ENCODE measurements around the gene NSD1. TPM values are rescaled to one million over a fixed set of nuclear protein-coding genes. Genes with fewer than 3 reads are reported as not detected.

NSD1 gene
- polyA plus RNA-seq, 1 donor (not counting 4 experiments of a cell fraction or from before 2014, with no cell fraction given) = 13.6 TPM

GRCh38 chr5:177093803-177094202 is 39.8 kb upstream of the NSD1 start:
- TF ChIP-seq EZH2 (IDR thresholded peaks at IDR 0.05; ENCODE audit: low read length) (no peak), CTCF (optimal IDR thresholded peaks at IDR 0.05 in 1 of 3, IDR thresholded peaks at IDR 0.05 in 1 of 3, conservative IDR thresholded peaks at IDR 0.05 in 1 of 3; ENCODE audit: extremely low read depth in 1 of 3, insufficient read depth in 2 of 3, low read length in 3 of 3) (no peak)
- no peak overlapping the region for H3K4me3 ChIP-seq (ENCODE audit: control insufficient read depth in 2 of 3, extremely low read depth in 1 of 3, insufficient read depth in 2 of 3, low read depth in 1 of 3, low read length in 3 of 3)
- DNase-seq (ENCODE audit: low read depth, low spot score) = no peak
- no peak overlapping the region for H3K27ac ChIP-seq (ENCODE audit: control insufficient read depth, insufficient read depth, low read length)
- H3K27me3 ChIP-seq (ENCODE audit: control insufficient read depth, extremely low read depth, insufficient read depth, low read length) = no peaks in the 10 kb centered on the region
- no peaks in the 10 kb centered on the region for H3K4me1 ChIP-seq (ENCODE audit: control insufficient read depth, extremely low read depth, insufficient read depth, low read length)
- no peak overlapping the region for H2AFZ ChIP-seq (ENCODE audit: control insufficient read depth, low read length)
- H4K20me1 ChIP-seq (ENCODE audit: control insufficient read depth, extremely low read depth, insufficient read depth, low read length) = no peaks in the 10 kb centered on the region
- no peaks in the 10 kb centered on the region for H3K79me2 ChIP-seq (ENCODE audit: control insufficient read depth, insufficient read depth, low read length)
- no peak for FAIRE-seq
- no peaks in the 10 kb centered on the region for H3K9me3 ChIP-seq (ENCODE audit: control insufficient read depth, low read depth, low read length)
- no peak overlapping the region for H3K4me2 ChIP-seq (ENCODE audit: control insufficient read depth, extremely low read depth, insufficient read depth, low read depth, low read length)
- H3K9ac ChIP-seq (ENCODE audit: control insufficient read depth, extremely low read depth, insufficient read depth, low read length) = no peak overlapping the region
- dilution Hi-C loops (cut with MboI; ENCODE audit: extremely low pct_ligation_motif_present, low sequenced_read_pairs) = no loop called here
- H3K9me1 ChIP-seq (ENCODE audit: control insufficient read depth, extremely low read depth, insufficient read depth, low read length) = no peaks in the 10 kb centered on the region
- H3K36me3 ChIP-seq (ENCODE audit: control insufficient read depth in 2 of 2, extremely low read depth in 1 of 2, insufficient read depth in 2 of 2, low read length in 2 of 2) = no peaks in the 10 kb centered on the region

GRCh38 chr5:177094224-177095087 is 39.1 kb upstream of the NSD1 start:
- Histone ChIP-seq H3K9me3 (ENCODE audit: control insufficient read depth, low read depth, low read length) (no peaks in the 10 kb centered on the region), H2AFZ (ENCODE audit: control insufficient read depth, low read length) (no peak overlapping the region), H3K79me2 (ENCODE audit: control insufficient read depth, insufficient read depth, low read length) (no peaks in the 10 kb centered on the region), H3K27me3 (ENCODE audit: control insufficient read depth, extremely low read depth, insufficient read depth, low read length) (peaks cover 2% of the 10 kb centered on the region), H3K9me1 (ENCODE audit: control insufficient read depth, extremely low read depth, insufficient read depth, low read length) (no peaks in the 10 kb centered on the region), H4K20me1 (ENCODE audit: control insufficient read depth, extremely low read depth, insufficient read depth, low read length) (no peaks in the 10 kb centered on the region), H3K4me1 (ENCODE audit: control insufficient read depth, extremely low read depth, insufficient read depth, low read length) (no peaks in the 10 kb centered on the region), H3K9ac (ENCODE audit: control insufficient read depth, extremely low read depth, insufficient read depth, low read length) (no peak overlapping the region), H3K27ac (ENCODE audit: control insufficient read depth, insufficient read depth, low read length) (no peak overlapping the region), H3K4me3 (ENCODE audit: control insufficient read depth in 2 of 3, extremely low read depth in 1 of 3, insufficient read depth in 2 of 3, low read depth in 1 of 3, low read length in 3 of 3) (no peak overlapping the region), H3K36me3 (ENCODE audit: control insufficient read depth in 2 of 2, extremely low read depth in 1 of 2, insufficient read depth in 2 of 2, low read length in 2 of 2) (no peaks in the 10 kb centered on the region), H3K4me2 (ENCODE audit: control insufficient read depth, extremely low read depth, insufficient read depth, low read depth, low read length) (no peak overlapping the region)
- no peak for FAIRE-seq
- dilution Hi-C loops (cut with MboI; ENCODE audit: extremely low pct_ligation_motif_present, low sequenced_read_pairs) = no loop called here
- no peak for DNase-seq (ENCODE audit: low read depth, low spot score)
- TF ChIP-seq CTCF (optimal IDR thresholded peaks at IDR 0.05 in 1 of 3, IDR thresholded peaks at IDR 0.05 in 1 of 3, conservative IDR thresholded peaks at IDR 0.05 in 1 of 3; ENCODE audit: extremely low read depth in 1 of 3, insufficient read depth in 2 of 3, low read length in 3 of 3) (no peak), EZH2 (IDR thresholded peaks at IDR 0.05; ENCODE audit: low read length) (no peak)

All from keratinocyte (primary cell).